ENCODE results near the gene XPO4.
"Not testable (repeated sequence)": the region's sequence is repeated elsewhere in the genome, so short reads cannot be mapped to it uniquely, and the experiment has no call there.

GRCh38 chr13:20890540-20890939, 12.0 kb downstream of the XPO4 start:
- not testable (repeated sequence) for TF ChIP-seq CTCF, POLR2A (IDR thresholded peaks at IDR 0.05)

Data from heart left ventricle (tissue), 13 donors.